SK-N-SH (cell line): ENCODE measurements around the gene COL20A1. TPM values are rescaled to one million over a fixed set of nuclear protein-coding genes. Genes with fewer than 3 reads are reported as not detected.

Source experiments
- CTCF ChIA-PET: fragments of 300-600, 350-600 bp; formaldehyde crosslinking; extraction: SDS; loops from one replicate; lab custom pipeline; 2021; lab: Yijun Ruan, JAX
- POLR2A ChIA-PET: fragments of 350-600 bp; sonication (Branson Sonifier 250); formaldehyde crosslinking; extraction: SDS; loops from one replicate; lab custom pipeline; 2020; ENCODE audit warnings: antibody characterized with exemption, inconsistent platforms; lab: Yijun Ruan, JAX
- DNase-seq: peaks from one replicate; pipeline ENCODE4 v3.0.0; 2012
- H2AFZ ChIP-seq: fragments of 200-600 bp; sonication (generic); 2 replicates; pipeline ENCODE4 v1.8.1; 2016; ENCODE audit warnings: antibody characterized with exemption, mild to moderate bottlenecking, low read depth
- H3F3A ChIP-seq: fragments of 200-600 bp; sonication (generic); replicated peaks from 2 replicates; pipeline ENCODE3; 2016; ENCODE audit warnings: antibody characterized with exemption, mild to moderate bottlenecking; ENCODE audit not compliant: insufficient read depth
- H3K27ac ChIP-seq, 2 experiments: fragments of 200-500 bp in 1 of 2; fragments of 200-600 bp in 1 of 2; sonication (Bioruptor generic) in 1 of 2; sonication (generic), shearing (Covaris generic) in 1 of 2; 2 replicates each; pipeline versions ENCODE4 v1.5.1 to v1.6.1; 2014 to 2016; ENCODE audit warnings: low read depth in 2 of 2, inconsistent platforms in 1 of 2, low read length in 1 of 2, mild to moderate bottlenecking in 1 of 2, mixed read lengths in 1 of 2
- H3K27me3 ChIP-seq: fragments of 200-600 bp; sonication (generic), shearing (Covaris generic); 2 replicates; pipeline ENCODE4 v1.6.1; 2016; ENCODE audit warnings: mixed run types; ENCODE audit not compliant: insufficient read depth
- H3K36me3 ChIP-seq, 2 experiments: fragments of 200-500 bp in 1 of 2; fragments of 200-600 bp in 1 of 2; sonication (Bioruptor generic) in 1 of 2; sonication (generic) in 1 of 2; replicated peaks in 1 of 2; 2 replicates each; pipeline versions ENCODE3 to v1.5.1; 2014 to 2016; ENCODE audit warnings: low read length in 1 of 2, mild to moderate bottlenecking in 1 of 2; ENCODE audit not compliant: insufficient read depth in 2 of 2, control insufficient read depth in 1 of 2
- H3K4me1 ChIP-seq, 2 experiments: fragments of 200-500 bp in 1 of 2; fragments of 200-600 bp in 1 of 2; sonication (Bioruptor generic) in 1 of 2; sonication (generic), shearing (Covaris generic) in 1 of 2; 2 replicates each; pipeline versions ENCODE4 v1.5.1 to v1.6.1; 2014 to 2016; ENCODE audit warnings: low read depth in 1 of 2, low read length in 1 of 2, mixed run types in 1 of 2; ENCODE audit not compliant: insufficient read depth in 2 of 2, control insufficient read depth in 1 of 2
- H3K4me2 ChIP-seq: fragments of 200-600 bp; sonication (generic), shearing (Covaris generic); 2 replicates; pipeline ENCODE4 v1.6.1; 2017; ENCODE audit warnings: mixed run types
- H3K4me3 ChIP-seq, 2 experiments: fragments of 200-500 bp in 1 of 2; fragments of 200-600 bp in 1 of 2; sonication (Bioruptor generic) in 1 of 2; sonication (generic), shearing (Covaris generic) in 1 of 2; 2 replicates each; pipeline versions ENCODE4 v1.5.1 to v1.8.1; 2014 to 2016; ENCODE audit warnings: low read depth in 2 of 2, inconsistent platforms in 1 of 2, low read length in 1 of 2, mild to moderate bottlenecking in 1 of 2, mixed read lengths in 1 of 2, moderate library complexity in 1 of 2
- H3K79me2 ChIP-seq: fragments of 200-600 bp; sonication (generic); 2 replicates; pipeline ENCODE4 v1.8.1; 2017; ENCODE audit warnings: mild to moderate bottlenecking; ENCODE audit not compliant: insufficient read depth
- H3K9ac ChIP-seq: fragments of 200-600 bp; sonication (generic); 2 replicates; pipeline ENCODE4 v1.6.1; 2017; ENCODE audit warnings: mixed run types
- H3K9me2 ChIP-seq: fragments of 200-600 bp; sonication (generic); 2 replicates; pipeline ENCODE4 v1.6.1; 2017; ENCODE audit warnings: mixed run types
- H3K9me3 ChIP-seq: fragments of 200-600 bp; sonication (generic); 2 replicates; pipeline ENCODE4 v1.6.1; 2017; ENCODE audit warnings: mixed run types, mild to moderate bottlenecking, moderate library complexity
- H4K20me1 ChIP-seq: fragments of 200-600 bp; sonication (generic); 2 replicates; pipeline ENCODE4 v1.6.1; 2017; ENCODE audit warnings: mild to moderate bottlenecking, mixed run types; ENCODE audit not compliant: insufficient read depth
- EP300 ChIP-seq, 2 experiments: IDR thresholded peaks; 2 replicates each; pipeline versions ENCODE4 v1.4.0 to v1.6.1; 2012; ENCODE audit warnings: borderline replicate concordance in 1 of 2, low read depth in 1 of 2, low read length in 1 of 2
- GABPA ChIP-seq: IDR thresholded peaks from 2 replicates; pipeline ENCODE4 v1.4.0; 2012; ENCODE audit warnings: low read depth, mild to moderate bottlenecking
- GATA2 ChIP-seq: sonication (generic); formaldehyde crosslinking; IDR thresholded peaks from 2 replicates; pipeline ENCODE4 v1.5.0; 2020; ENCODE audit warnings: mild to moderate bottlenecking, missing genetic modification reagents
- JUND ChIP-seq: IDR thresholded peaks from 2 replicates; pipeline ENCODE4 v1.4.0; 2012
- MXI1 ChIP-seq: IDR thresholded peaks from 2 replicates; pipeline ENCODE4 v1.6.1; 2012; ENCODE audit warnings: mild to moderate bottlenecking, low read depth, low read length, improper control_type of control experiment
- NRF1 ChIP-seq: IDR thresholded peaks from 2 replicates; pipeline ENCODE4 v1.6.1; 2012; ENCODE audit warnings: low read depth, mild to moderate bottlenecking, low read length
- POLR2AphosphoS5 ChIP-seq: IDR thresholded peaks from 2 replicates; pipeline ENCODE4 v1.6.1; 2012; ENCODE audit warnings: low read depth, low read length
- RAD21 ChIP-seq: IDR thresholded peaks from 2 replicates; pipeline ENCODE4 v1.6.1; 2012; ENCODE audit warnings: mild to moderate bottlenecking, low read length
- RXRA ChIP-seq: IDR thresholded peaks from 2 replicates; pipeline ENCODE4 v1.4.0; 2012; ENCODE audit warnings: low read depth, mild to moderate bottlenecking, borderline replicate concordance
- YY1 ChIP-seq: IDR thresholded peaks from 2 replicates; pipeline ENCODE4 v1.4.0; 2012; ENCODE audit warnings: low read depth, mild to moderate bottlenecking
- WGBS: methylation state at CpG from one replicate; pipeline ENCODE4 v1.1.6; 2017; ENCODE audit warnings: low lambda C conversion rate; 5-methylcytosine and 5-hydroxymethylcytosine counted together
- polyA plus RNA-seq, 3 experiments: library from polyadenylated mRNA; depleted of rRNA; stranded (reverse); fragments of >200 nt; gene quantifications; 2 replicates each; pipeline ENCODE4 v1.2.3, GENCODE V29; 2012
- TF ChIP-seq, protein P1 (sequence below): fragments of 150-350 bp; IDR thresholded peaks from 2 replicates; pipeline ENCODE4 v1.6.1; 2017; ENCODE audit warnings: antibody characterized with exemption, low read length, low read depth, borderline replicate concordance
- TF ChIP-seq, protein P2 (sequence below): IDR thresholded peaks from 2 replicates; pipeline ENCODE4 v1.4.0; 2012; ENCODE audit warnings: low read depth, borderline replicate concordance

Gene COL20A1
- polyA plus RNA-seq, 1 of the 3 experiments (the other 2 are of a cell fraction) = not detected

DNA sequence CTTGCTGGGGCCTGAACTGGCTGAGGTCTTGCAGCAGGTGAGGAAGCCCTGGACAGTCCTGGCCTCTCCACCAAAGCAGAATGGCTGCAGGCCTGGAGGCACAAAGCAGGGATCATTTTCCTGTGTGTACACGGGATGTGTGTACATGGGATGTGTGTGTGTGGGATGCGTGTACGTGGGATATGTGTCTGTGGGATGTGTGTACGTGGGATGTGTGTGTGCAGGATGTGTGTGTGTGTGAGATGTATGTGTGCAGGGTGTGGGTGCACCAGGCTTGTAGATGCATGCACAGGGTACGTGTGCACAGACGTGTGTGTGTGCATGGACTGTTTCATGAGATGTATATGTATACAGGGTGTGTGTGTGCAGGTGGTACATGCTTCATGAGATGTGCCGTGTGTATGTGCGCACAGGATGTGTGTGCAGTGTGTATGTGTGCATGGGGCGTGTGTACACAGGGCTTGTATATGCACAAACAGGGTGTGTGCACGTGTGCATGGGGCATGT lies 76.1 kb downstream of the COL20A1 start:
- no peak for TF ChIP-seq RXRA
- TF ChIP-seq, protein P1, sequence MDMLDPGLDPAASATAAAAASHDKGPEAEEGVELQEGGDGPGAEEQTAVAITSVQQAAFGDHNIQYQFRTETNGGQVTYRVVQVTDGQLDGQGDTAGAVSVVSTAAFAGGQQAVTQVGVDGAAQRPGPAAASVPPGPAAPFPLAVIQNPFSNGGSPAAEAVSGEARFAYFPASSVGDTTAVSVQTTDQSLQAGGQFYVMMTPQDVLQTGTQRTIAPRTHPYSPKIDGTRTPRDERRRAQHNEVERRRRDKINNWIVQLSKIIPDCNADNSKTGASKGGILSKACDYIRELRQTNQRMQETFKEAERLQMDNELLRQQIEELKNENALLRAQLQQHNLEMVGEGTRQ = no peak
- no peak for TF ChIP-seq POLR2AphosphoS5
- no peak for TF ChIP-seq GABPA
- no peak for TF ChIP-seq GATA2 (CRISPR knock-in tag)
- TF ChIP-seq RAD21 = no peak
- no peak for TF ChIP-seq MXI1
- TF ChIP-seq JUND = no peak
- Histone ChIP-seq H3K36me3 (no peaks in the 10 kb centered on the region), H2AFZ (no peak overlapping the region), H3K9me3 (no peaks in the 10 kb centered on the region), H3K27ac (no peak overlapping the region), H3F3A (no peaks in the 10 kb centered on the region), H4K20me1 (no peaks in the 10 kb centered on the region), H3K9ac (no peak overlapping the region), H3K4me1 (peaks cover 0 to 4% of the 10 kb centered on the region in 2 experiments; a peak in 1 of 4 replicates), H3K4me3 (no peak overlapping the region), H3K4me2 (no peak overlapping the region), H3K27me3 (no peaks in the 10 kb centered on the region), H3K9me2 (no peaks in the 10 kb centered on the region), H3K79me2 (no peaks in the 10 kb centered on the region)
- no peak for DNase-seq
- ChIA-PET CTCF (interaction anchor here (1.0 to 4.9 kb wide), 4 partner anchors 13 to 73 kb away, joined by 3 to 33 read pairs (median 14); no protein-coding TSS in a partner anchor), POLR2A (no interaction called here)
- 41% methylated on average over 10 of the region's 10 CpGs for WGBS

DNA sequence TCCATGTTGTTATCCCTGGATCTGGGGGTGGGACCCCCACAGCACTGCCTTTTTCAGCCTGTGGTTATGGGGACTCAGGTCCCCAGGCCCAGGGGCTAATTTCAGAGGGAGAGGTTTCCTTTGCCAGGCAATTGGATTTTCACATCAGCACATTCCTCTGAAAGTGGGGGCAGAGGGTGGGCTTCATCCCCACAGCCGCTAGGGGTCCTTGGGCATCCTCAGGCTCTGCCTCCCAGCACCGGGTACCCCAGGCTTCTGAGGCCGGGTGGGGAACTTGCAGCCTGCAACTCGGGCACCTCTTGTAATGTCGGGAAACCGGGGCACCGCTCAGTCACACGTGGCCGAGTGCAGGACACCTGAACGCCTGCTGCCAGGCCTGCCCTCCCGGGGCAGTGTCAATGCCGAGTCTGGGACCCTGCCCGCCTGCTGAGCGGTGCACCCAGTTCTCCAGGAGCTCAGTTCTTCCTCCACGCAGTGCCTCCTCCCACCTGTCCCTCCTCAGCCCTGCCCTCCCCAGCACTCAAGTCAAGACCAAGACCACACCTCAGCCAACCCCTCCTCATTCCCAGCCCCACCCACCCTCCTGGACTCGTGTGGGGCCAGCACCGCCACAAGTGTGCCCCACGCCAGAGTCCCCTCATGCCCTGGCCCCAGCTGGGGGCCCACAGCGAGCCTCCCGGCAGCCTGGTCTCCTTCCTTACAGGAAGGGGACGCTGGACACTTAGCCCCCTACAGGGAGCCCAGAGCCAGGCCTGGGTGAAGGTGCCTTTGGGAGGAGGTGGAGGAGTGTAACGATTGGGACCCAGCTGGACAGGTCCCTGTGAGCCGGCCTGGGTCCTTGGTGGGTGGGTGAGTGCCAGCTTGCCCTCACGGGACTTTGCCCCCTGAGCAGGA lies 77.0 kb downstream of the COL20A1 start:
- Histone ChIP-seq H3K4me1 (peaks cover 0 to 4% of the 10 kb centered on the region in 2 experiments; a peak in 1 of 4 replicates), H3K9me3 (no peaks in the 10 kb centered on the region), H4K20me1 (no peaks in the 10 kb centered on the region), H3K27ac (no peak overlapping the region), H3K79me2 (no peaks in the 10 kb centered on the region)
- CTCF ChIA-PET = interaction anchor here (1.5 to 4.9 kb wide), 4 partner anchors 12 to 147 kb away, joined by 3 to 33 read pairs (median 16); no protein-coding TSS in a partner anchor
- TF ChIP-seq YY1 = no peak
- no peak for TF ChIP-seq EP300 (IDR thresholded peaks at IDR 0.05; ENCODE audit: borderline replicate concordance in 1 of 2, low read depth in 1 of 2, low read length in 1 of 2)
- TF ChIP-seq NRF1 = no peak
- TF ChIP-seq, protein P2, sequence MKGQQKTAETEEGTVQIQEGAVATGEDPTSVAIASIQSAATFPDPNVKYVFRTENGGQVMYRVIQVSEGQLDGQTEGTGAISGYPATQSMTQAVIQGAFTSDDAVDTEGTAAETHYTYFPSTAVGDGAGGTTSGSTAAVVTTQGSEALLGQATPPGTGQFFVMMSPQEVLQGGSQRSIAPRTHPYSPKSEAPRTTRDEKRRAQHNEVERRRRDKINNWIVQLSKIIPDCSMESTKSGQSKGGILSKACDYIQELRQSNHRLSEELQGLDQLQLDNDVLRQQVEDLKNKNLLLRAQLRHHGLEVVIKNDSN = no peak
- TF ChIP-seq, all 33 proteins: peak for 0
- POLR2A ChIA-PET = no interaction called here
- 43% methylated on average over 6 of the region's 24 CpGs for WGBS
- Histone ChIP-seq H3K4me3 (no peak overlapping the region), H3K9ac (no peak overlapping the region), H3K4me2 (no peak overlapping the region), H3K36me3 (no peaks in the 10 kb centered on the region), H3K9me2 (no peaks in the 10 kb centered on the region), H3F3A (no peaks in the 10 kb centered on the region), H3K27me3 (no peaks in the 10 kb centered on the region), H2AFZ (no peak overlapping the region)
- no peak for DNase-seq
